NCI-H446 treated with DMSO at 0.1 percent for 48 hours (cell line): ENCODE measurements around the gene MKNK2.
"Not testable (repeated sequence)": the region's sequence is repeated elsewhere in the genome, so short reads cannot be mapped to it uniquely, and the experiment has no call there.

ENCODE experiments used
- DNase-seq: peaks from one replicate; lab custom pipeline; 2025; lab: John Stamatoyannopoulos, UW

MKNK2 gene

DNA sequence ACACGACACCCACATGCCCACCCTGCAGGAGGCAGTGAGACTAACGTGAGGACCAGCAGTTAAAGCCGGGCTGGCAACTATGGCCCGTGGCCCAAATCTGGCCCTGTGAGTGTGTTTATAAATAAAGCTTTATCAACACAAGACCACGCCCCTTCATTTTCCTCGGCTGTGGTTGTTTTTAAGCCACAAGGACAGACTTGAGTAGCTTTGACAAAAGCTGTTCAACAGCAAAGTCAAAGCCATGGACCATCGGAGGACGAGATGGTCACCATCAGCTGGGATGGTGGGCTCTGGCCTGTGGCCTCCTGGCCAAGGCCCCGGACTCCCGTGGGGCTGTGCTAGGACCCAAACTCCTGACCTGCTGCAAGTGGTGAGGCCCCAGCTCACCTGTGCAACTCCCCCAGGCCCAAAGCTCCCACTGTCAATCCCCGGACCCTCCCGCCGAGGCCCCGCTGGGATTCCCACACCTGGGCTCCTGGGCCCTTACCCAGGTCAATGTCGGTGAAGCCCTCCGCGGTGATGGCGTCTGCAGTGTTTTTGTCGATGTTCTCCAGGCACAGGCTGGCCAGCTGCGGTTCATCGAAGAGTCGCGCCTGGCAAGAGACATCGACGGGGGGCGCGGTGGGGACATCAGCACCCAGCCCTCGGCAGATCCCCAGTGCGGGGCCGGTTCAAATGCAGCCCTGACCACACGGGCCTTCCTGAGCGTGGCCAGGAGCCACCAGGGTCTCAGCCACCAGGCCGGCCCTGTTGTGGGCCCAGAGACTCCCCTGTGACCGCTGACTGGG lies 60.6 kb downstream of the MKNK2 start:
- no peak for DNase-seq

- DNase-seq = no peak
Measured at GRCh38 chr19:1989513-1990229, 61.4 kb downstream of the MKNK2 start.

DNA sequence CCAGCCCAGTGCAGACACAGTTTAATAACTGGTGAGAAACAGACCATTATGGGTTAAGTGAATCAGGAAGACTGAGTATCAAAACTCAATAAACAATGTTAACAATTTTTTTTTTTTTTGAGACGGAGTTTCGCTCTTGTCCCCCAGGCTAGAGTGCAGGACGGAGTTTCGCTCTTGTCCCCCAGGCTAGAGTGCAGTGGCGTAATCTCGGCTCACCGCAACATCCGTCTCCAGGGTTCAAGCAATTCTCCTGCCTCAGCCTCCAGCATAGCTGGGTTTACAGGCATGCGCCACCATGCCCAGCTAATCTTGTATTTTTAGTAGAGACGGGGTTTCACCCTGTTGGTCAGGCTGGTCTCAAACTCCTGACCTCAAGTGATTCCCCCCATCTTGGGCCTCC lies 62.6 kb downstream of the MKNK2 start:
- not testable (repeated sequence) for DNase-seq
